ENCODE results near the gene RAD51AP1.
"Not testable (repeated sequence)": the region's sequence is repeated elsewhere in the genome, so short reads cannot be mapped to it uniquely, and the experiment has no call there.

- TF ChIP-seq CTCF (IDR thresholded peaks at IDR 0.05 in 4 of 5, conservative IDR thresholded peaks at IDR 0.05 in 1 of 5); POLR2A (IDR thresholded peaks at IDR 0.05): not testable (repeated sequence)
Observed at GRCh38 chr12:4523443-4523842, 15.2 kb upstream of the RAD51AP1 start.

Data from gastrocnemius medialis (tissue), 4 donors.